Parathyroid adenoma (tissue), 2 donors: Measurements from ENCODE around the gene RCAN1.

Source experiments
- H2AFZ ChIP-seq: fragments of 300-600 bp; sonication (generic); one replicate; pipeline ENCODE4 v1.7.0; 2017; ENCODE audit warnings: antibody characterized with exemption, mild to moderate bottlenecking
- H3K27ac ChIP-seq: fragments of 300-600 bp; sonication (generic); one replicate; pipeline ENCODE4 v1.7.0; 2017
- H3K27me3 ChIP-seq: fragments of 300-600 bp; sonication (generic); one replicate; pipeline ENCODE4 v1.7.0; 2017; ENCODE audit warnings: low read length; ENCODE audit not compliant: control insufficient read depth, insufficient read depth
- H3K36me3 ChIP-seq: fragments of 300-600 bp; sonication (generic); one replicate; pipeline ENCODE4 v1.7.0; 2017; ENCODE audit warnings: low read length; ENCODE audit not compliant: control insufficient read depth, insufficient read depth
- H3K4me1 ChIP-seq: fragments of 300-600 bp; sonication (generic); one replicate; pipeline ENCODE4 v1.7.0; 2017; ENCODE audit warnings: control low read depth
- H3K4me2 ChIP-seq: fragments of 300-600 bp; sonication (generic); one replicate; pipeline ENCODE4 v1.7.0; 2017; ENCODE audit warnings: low read length
- H3K4me3 ChIP-seq: fragments of 300-600 bp; sonication (generic); one replicate; pipeline ENCODE4 v1.7.0; 2017; ENCODE audit warnings: low read depth, low read length
- H3K79me2 ChIP-seq: fragments of 300-600 bp; sonication (generic); one replicate; pipeline ENCODE4 v1.7.0; 2017; ENCODE audit warnings: control low read depth
- H3K9ac ChIP-seq: fragments of 300-600 bp; sonication (generic); one replicate; pipeline ENCODE4 v1.7.0; 2017; ENCODE audit warnings: mild to moderate bottlenecking
- H3K9me3 ChIP-seq: fragments of 300-600 bp; sonication (generic); one replicate; pipeline ENCODE4 v1.7.0; 2017; ENCODE audit warnings: low read length; ENCODE audit not compliant: control insufficient read depth
- TF ChIP-seq, protein P1 (sequence below): fragments of 300-600 bp; sonication (generic); IDR thresholded peaks from one replicate; pipeline ENCODE4 v1.7.0; 2017; ENCODE audit warnings: antibody characterized with exemption, mild to moderate bottlenecking
- donor health status: primary hyperparathyroidism.

Gene RCAN1

GRCh38 chr21:34613679-34614627 lies 960 bp downstream of the RCAN1 start:
- Histone ChIP-seq H3K27ac (no peak overlapping the region), H3K4me3 (peak overlapping the region; percentile 57), H3K27me3 (no peaks in the 10 kb centered on the region), H3K79me2 (no peaks in the 10 kb centered on the region), H3K36me3 (no peaks in the 10 kb centered on the region), H3K4me1 (peaks cover 6% of the 10 kb centered on the region), H3K9me3 (no peaks in the 10 kb centered on the region), H2AFZ (peak overlapping the region; percentile 58), H3K9ac (no peak overlapping the region), H3K4me2 (peak overlapping the region; percentile 66)
- TF ChIP-seq, protein P1, sequence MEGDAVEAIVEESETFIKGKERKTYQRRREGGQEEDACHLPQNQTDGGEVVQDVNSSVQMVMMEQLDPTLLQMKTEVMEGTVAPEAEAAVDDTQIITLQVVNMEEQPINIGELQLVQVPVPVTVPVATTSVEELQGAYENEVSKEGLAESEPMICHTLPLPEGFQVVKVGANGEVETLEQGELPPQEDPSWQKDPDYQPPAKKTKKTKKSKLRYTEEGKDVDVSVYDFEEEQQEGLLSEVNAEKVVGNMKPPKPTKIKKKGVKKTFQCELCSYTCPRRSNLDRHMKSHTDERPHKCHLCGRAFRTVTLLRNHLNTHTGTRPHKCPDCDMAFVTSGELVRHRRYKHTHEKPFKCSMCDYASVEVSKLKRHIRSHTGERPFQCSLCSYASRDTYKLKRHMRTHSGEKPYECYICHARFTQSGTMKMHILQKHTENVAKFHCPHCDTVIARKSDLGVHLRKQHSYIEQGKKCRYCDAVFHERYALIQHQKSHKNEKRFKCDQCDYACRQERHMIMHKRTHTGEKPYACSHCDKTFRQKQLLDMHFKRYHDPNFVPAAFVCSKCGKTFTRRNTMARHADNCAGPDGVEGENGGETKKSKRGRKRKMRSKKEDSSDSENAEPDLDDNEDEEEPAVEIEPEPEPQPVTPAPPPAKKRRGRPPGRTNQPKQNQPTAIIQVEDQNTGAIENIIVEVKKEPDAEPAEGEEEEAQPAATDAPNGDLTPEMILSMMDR = no peak

DNA sequence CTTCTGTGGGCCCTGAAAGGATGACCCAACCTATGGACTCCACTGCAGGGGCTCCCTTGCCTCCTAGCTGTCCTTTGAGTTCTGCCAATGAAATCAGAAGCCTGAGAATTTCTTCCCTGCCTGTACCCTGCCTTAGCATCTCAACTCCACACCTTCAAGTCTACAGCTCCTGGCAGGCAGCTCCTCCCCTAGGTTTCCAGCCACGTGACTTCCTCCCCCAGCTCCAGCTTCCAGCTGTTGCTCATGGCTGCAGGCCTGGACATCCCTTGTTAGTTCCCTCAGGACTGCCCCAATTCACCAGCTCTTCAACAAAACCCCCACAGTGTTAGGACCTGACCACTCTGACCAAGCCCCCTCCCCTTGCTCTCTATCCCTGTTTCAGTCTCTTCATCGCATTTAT lies 2.4 kb downstream of the RCAN1 start:
- Histone ChIP-seq H3K9me3 (no peaks in the 10 kb centered on the region), H2AFZ (no peak overlapping the region), H3K79me2 (no peaks in the 10 kb centered on the region), H3K9ac (no peak overlapping the region), H3K27ac (no peak overlapping the region), H3K4me1 (peaks cover 6% of the 10 kb centered on the region), H3K27me3 (no peaks in the 10 kb centered on the region), H3K36me3 (no peaks in the 10 kb centered on the region), H3K4me2 (no peak overlapping the region), H3K4me3 (no peak overlapping the region)
- TF ChIP-seq, protein P1 = no peak

GRCh38 chr21:34612056-34612455 lies 2.9 kb downstream of the RCAN1 start:
- H3K9me3 ChIP-seq = no peaks in the 10 kb centered on the region
- no peak overlapping the region for H3K4me3 ChIP-seq
- no peak overlapping the region for H3K4me2 ChIP-seq
- TF ChIP-seq, protein P1 = no peak
- H3K79me2 ChIP-seq = no peaks in the 10 kb centered on the region
- H3K4me1 ChIP-seq = peaks cover 6% of the 10 kb centered on the region
- H3K36me3 ChIP-seq = no peaks in the 10 kb centered on the region
- no peak overlapping the region for H2AFZ ChIP-seq
- no peak overlapping the region for H3K27ac ChIP-seq
- H3K9ac ChIP-seq = no peak overlapping the region
- no peaks in the 10 kb centered on the region for H3K27me3 ChIP-seq

DNA sequence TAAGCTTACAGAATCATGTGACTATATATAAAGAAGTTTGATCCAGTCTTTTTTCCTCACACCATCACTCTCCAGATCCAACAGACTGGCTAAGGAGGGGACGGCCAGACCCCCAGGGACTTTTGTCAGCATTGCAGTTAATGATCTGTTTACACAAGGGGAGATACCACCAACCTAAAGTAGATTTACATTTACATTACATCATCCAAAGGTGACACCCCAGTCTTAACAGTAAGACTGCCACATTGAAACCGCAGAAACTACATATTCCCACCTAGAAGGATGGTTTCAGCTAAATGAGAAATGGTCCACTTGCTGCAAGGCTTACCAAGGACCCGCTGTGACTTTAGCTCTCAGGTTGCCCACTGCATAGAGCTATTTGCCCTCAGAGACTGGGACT lies 3.4 kb downstream of the RCAN1 start:
- no peaks in the 10 kb centered on the region for H3K79me2 ChIP-seq
- H3K36me3 ChIP-seq = no peaks in the 10 kb centered on the region
- no peak overlapping the region for H3K9ac ChIP-seq
- H3K27ac ChIP-seq = no peak overlapping the region
- no peak overlapping the region for H3K4me2 ChIP-seq
- TF ChIP-seq, protein P1 = no peak
- H3K4me3 ChIP-seq = no peak overlapping the region
- H2AFZ ChIP-seq = no peak overlapping the region
- no peaks in the 10 kb centered on the region for H3K9me3 ChIP-seq
- peaks cover 6% of the 10 kb centered on the region for H3K4me1 ChIP-seq
- no peaks in the 10 kb centered on the region for H3K27me3 ChIP-seq
